Eye (tissue), 1 donor: ENCODE data around the gene FAM114A1.
"Not testable (repeated sequence)": the region's sequence is repeated elsewhere in the genome, so short reads cannot be mapped to it uniquely, and the experiment has no call there.

ENCODE experiments used
- DNase-seq: peaks from one replicate; pipeline ENCODE4 v3.0.0-alpha.2; 2015

FAM114A1 gene

DNA sequence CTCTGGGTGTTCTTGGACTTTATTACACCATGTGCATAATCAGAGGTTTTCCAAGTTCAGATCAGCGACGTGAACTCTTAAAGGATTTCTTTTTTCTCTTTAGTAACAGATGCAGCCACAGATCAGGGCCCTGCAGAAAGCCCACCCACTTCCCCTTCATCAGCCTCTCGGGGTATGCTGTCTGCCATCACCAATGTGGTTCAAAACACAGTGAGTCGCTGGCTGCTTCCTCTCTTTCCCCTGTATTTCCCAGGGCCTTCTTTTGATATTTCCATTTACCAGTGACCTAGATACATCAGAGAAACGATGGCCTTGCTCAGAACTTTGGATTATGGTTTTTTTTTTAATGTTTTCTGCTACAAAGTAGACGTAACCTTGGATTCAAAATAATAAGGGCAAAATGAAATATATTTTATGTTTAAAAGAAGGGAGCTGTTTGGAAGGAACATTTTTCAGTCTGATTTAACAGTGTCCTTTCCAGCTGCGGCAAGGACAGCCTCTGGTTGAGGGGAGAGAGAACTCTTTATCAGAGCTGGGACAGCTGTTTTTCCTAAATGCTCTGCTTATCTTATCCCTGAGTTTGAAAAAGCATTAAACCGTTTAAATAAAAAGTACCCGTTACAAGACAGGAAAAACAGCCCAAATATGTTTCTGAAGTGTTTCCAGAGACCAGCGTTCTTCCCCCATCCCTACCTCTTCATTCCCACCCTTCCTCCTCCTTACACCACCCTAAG, 38.2 kb downstream of the FAM114A1 start:
- no peak for DNase-seq

DNA sequence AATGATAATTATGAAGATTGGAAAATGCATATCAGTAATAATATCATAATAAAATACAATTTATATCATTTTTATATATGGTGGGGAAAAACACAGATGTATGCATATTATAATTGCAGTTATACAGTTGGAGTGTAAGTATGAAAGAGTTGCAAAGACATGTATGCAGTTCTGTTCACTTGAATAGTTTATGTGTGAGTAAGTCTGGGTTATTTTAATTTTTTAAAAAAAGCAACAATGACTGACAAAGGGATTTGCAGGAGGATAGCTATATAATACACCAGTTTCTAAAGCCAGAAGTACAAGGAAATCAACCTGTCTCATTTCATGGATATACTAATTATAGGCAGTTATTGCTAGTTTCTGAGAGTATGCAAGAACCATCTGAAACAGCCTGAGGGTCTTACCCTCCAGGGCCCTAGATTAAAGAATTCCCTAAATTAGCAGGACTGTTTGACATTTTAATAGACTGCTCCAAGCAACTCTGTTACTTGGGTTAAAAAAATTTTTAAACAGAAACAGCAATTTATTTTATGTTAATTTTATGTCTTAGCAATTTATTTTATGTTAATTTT, 40.2 kb downstream of the FAM114A1 start:
- DNase-seq = no peak

DNA sequence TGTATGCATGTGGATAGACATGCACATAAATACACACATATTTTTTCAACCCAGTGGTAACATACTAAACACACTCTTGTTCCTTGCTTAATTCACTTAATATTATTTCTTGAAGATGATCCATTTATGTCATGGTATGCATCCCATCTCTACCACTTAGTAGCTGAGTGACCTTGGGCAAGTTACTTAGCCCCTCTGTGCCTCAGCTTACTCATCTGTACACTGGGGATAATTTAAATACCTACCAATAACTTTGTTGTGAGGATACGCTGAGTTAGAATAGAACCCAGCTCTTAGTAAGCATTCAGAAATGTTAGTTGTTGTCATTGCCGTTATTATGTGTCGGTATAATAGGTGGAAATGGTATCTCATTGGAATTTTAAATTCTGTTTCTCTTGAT, 41.4 kb downstream of the FAM114A1 start:
- no peak for DNase-seq

DNA sequence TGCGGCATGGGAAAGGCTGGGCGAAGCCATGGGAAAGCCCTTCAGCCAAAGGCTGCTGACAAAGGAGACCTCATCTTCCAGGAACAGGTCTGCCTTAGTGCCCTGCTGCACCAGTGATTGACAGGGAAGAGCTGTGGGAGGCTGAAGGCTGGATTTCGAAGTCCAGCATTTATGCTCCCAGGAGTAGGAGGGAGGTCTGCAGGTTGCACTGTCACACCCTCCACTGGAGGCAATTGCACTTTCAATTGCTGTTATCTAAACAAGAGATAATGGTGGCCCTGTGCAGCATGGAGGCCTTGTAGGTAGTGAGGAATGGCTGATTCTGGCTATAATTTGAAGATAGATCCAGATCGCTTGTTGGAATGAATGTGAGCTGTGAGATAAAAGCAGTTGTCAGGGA, 43.7 kb downstream of the FAM114A1 start:
- DNase-seq = no peak

DNA sequence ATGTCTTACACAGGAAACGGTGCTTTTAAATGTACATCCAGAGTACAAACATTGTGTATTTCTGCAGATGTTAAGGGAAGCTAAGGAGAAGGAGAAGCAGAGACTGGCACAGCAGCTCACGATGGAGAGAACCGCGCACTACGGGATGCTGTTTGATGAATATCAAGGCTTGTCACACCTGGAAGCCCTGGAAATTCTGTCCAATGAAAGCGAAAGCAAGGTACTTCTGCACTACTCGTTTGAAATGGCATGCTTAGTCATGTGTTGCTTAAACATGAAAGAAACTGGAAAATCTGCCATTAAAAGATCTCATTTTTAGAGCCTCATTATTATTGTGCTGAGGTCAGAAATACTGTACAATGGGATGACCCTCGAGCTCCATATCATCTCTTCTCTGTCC, 47.2 kb downstream of the FAM114A1 start:
- no peak for DNase-seq

GRCh38 chr4:38916267-38916666, 48.7 kb downstream of the FAM114A1 start:
- not testable (repeated sequence) for DNase-seq

GRCh38 chr4:38917481-38918025, 49.9 kb downstream of the FAM114A1 start:
- no peak for DNase-seq

GRCh38 chr4:38919494-38919893, 51.9 kb downstream of the FAM114A1 start:
- no peak for DNase-seq

DNA sequence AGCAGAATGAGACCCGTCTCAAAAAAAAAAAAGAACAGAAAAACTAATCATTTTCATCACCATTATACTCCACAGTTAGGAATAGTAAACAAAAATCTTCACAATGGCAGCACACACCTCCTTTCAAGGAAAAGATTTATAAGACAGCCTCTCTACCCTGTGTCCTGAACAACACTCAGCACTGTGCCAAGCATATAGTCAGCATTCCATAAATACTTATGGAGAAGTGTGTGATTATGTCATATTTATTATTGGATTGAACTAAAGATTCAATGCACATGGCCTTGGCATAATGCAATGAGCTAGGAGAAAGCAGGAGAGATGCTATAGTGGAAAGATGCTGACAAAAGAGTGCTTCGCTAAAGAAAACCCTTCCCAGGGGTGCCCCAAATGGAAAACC, 52.6 kb downstream of the FAM114A1 start:
- DNase-seq = no peak

- DNase-seq = peak; percentile 53
These were observed 53.1 kb downstream of the FAM114A1 start for GRCh38 chr4:38920677-38921076.

GRCh38 chr4:38921151-38921550, 53.5 kb downstream of the FAM114A1 start:
- no peak for DNase-seq

GRCh38 chr4:38923746-38924145, 56.1 kb downstream of the FAM114A1 start:
- no peak for DNase-seq

- DNase-seq = peak; percentile 61
These were observed 56.7 kb downstream of the FAM114A1 start for GRCh38 chr4:38924353-38924752.

GRCh38 chr4:38925492-38926413, 58.1 kb downstream of the FAM114A1 start:
- no peak for DNase-seq

DNA sequence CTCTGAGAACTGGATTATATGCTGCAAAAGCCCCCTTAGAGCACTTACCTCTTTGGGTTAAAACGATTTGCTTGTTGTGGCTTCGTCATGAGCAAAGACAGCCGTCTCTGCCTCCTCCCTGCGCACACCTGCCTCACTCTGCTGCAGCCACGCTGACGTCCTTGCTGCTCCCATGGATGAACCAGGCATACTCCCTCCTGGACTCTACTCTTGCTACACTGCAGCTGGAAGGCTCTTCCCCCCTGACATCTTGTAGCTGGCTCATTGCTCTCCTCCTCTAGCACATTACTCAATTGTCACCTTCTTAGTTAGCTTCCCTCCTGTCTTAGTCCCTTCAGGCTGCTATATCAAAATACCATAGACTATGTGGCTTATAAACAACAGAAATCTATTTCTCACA, 59.3 kb downstream of the FAM114A1 start:
- no peak for DNase-seq

DNA sequence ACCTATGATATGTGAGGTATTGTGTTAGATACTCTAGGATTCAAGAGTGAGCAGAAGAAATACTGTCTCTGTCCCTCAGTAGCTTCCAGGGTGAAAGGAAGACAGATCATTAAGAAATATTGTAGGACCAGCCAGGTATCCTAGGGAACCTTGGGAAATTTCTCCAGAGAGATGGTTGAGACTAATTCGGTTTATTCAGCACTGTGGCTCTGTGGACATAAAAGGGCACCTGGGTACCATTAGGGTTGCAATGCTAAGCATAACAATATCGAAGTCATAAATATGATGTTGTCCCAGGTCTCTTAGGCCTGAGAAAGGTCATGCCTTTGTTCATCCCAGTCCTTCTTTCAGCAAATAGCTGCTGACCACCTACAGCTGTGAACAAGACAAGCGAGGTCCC, 61.0 kb downstream of the FAM114A1 start:
- no peak for DNase-seq

- no peak for DNase-seq
These were observed 61.4 kb downstream of the FAM114A1 start for GRCh38 chr4:38928974-38929373.

- DNase-seq = no peak
These were observed 62.6 kb downstream of the FAM114A1 start for GRCh38 chr4:38930204-38930603.

DNA sequence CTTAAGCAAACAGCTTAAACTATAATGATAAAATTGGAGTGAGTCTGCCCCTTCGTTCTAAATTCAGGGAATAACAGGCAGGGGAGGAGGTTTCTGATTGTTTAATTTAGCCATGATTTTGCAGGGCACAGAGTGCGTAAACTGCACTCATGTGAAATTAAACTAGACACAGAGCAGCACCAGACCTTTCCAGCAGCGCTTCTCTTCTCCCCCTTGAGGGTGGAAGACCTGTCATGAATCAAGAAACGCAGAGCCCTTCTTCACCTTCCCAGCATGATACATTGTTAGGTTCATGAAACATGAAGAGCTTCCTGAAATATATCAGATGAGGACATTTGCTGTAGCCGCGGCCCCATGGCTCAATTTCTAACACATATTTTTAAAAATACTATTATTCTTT, 63.1 kb downstream of the FAM114A1 start:
- peak; percentile 36 for DNase-seq

- DNase-seq = no peak
These were observed 63.5 kb downstream of the FAM114A1 start for GRCh38 chr4:38931125-38931524.

GRCh38 chr4:38935391-38936073, 67.9 kb downstream of the FAM114A1 start:
- peak; percentile 84 for DNase-seq

DNA sequence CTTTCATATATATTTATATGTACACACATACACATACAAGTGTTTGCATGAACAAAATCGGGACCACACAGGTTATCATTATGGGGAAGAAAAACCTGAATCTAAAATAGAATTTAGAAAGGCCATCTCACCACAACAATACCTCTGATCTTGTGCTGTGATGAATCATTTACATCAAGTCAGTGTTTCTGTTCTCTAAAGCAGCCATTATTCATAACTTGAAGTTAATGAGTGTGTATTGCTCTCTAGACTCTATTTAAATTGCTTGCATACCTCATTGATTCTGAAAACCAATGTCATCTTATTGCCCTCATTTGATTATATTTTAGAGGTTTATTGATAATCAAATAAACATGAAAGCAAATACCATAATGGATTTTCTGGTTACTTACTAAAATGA, 71.6 kb downstream of the FAM114A1 start:
- no peak for DNase-seq

DNA sequence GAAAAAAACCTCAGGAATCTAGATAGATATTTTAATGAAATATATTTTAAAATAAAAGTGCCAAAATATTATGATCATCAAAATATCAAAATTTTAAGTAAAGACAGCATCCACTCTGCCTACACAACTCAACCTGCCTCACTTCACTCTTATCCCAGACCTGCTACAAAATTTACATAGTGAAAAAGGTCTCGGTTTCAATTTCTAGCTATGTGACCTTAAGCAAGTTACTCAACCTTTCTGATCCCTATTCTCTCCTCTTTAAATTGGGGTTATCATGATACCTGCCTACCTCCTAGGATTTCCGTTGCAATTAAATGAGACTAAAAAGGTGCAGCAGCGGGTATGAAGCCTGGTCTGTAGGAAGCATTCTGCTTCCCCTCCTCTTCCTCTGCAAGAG, 72.9 kb downstream of the FAM114A1 start:
- DNase-seq = no peak
